MG63 (cell line): Measurements from ENCODE around the gene ZNHIT2. TPM values are rescaled to one million over a fixed set of nuclear protein-coding genes. Genes with fewer than 3 reads are reported as not detected.
A peak's percentile ranks its signal among the peaks of the same experiment; 100 is the strongest.
"Not testable (repeated sequence)": the region's sequence is repeated elsewhere in the genome, so short reads cannot be mapped to it uniquely, and the experiment has no call there.

Experiments
- DNase-seq: peaks from one replicate; pipeline ENCODE4 v3.0.0-alpha.2; 2020
- H3K27me3 ChIP-seq: fragments of 250-450 bp; sonication (Bioruptor Pico); 2 replicates; pipeline ENCODE4 v1.5.1; 2020; ENCODE audit warnings: mild to moderate bottlenecking, moderate library complexity
- H3K36me3 ChIP-seq: fragments of 250-450 bp; sonication (Bioruptor Pico); 2 replicates; pipeline ENCODE4 v1.5.1; 2020; ENCODE audit warnings: mild to moderate bottlenecking, moderate library complexity
- H3K4me3 ChIP-seq: fragments of 250-450 bp; sonication (Bioruptor Pico); 2 replicates; pipeline ENCODE4 v1.5.1; 2020; ENCODE audit warnings: mild to moderate bottlenecking, moderate library complexity
- H3K9me3 ChIP-seq: fragments of 250-450 bp; sonication (Bioruptor Pico); 2 replicates; pipeline ENCODE4 v1.5.1; 2020; ENCODE audit warnings: mild to moderate bottlenecking, moderate library complexity
- total RNA-seq: library from RNA; depleted of rRNA; stranded (reverse); fragments of >200 nt; shearing (Covaris generic); gene quantifications from 2 replicates; pipeline ENCODE4 v1.2.3, GENCODE V29; 2014; ENCODE audit warnings: low replicate concordance; rRNA removed

ZNHIT2 gene
- total RNA-seq, result 12.0 and 14.4 TPM in 2 replicates

DNA sequence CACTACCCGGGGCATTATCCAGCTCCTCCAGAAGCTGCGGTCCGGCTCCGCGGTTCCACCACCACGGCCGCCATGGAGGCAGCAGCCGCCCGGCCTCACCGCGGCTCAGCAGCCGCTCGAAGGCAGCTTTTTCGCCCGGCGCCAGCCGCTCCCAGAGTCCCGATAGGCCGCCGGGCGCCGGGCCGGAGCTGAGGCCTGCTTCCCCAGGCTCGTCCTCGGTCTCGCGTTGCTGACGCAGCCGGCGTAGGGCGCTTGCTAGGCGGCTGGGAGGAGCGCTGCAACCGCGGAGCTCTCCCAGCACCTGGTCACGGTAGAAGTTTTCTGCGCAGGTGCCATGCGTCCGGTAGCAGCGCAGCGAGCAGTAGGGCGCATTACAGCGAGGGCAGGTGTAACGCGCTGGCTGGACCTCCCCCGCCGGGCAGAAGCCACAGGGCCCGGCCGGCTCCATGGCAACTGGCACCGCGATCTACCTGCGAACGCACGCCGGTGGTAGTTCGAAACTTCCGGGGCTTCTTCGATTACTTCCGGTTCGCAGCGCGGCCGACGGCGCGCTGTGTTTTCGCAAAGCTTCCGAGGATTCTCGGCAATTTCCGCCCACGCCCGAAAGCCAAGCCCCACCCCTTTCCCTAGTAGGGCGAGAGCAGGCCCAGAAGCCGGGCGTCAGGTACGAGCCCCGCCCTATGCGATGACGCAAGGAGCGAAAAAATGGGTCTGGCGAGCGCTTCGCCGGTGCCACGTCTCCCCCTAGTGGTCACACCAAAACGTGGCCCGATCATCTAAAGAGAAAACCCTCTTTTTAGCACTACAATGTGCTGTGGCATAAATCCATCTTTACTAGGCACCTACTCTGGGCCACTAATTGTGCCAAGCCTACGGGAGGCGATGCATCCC lies at the start of gene ZNHIT2:
Gene ZNHIT2, minus strand, starts transcription at position 496 of the 891 bp plus-strand sequence. Its CDS starts 48 bp downstream, at position 448.
- DNase-seq, result peak; percentile 97
- Histone ChIP-seq H3K27me3 (no peaks in the 10 kb centered on the region), H3K9me3 (no peaks in the 10 kb centered on the region), H3K4me3 (peak within 1 kb of the TSS; percentile 68), H3K36me3 (peaks cover 56% of the 10 kb centered on the region)

DNA sequence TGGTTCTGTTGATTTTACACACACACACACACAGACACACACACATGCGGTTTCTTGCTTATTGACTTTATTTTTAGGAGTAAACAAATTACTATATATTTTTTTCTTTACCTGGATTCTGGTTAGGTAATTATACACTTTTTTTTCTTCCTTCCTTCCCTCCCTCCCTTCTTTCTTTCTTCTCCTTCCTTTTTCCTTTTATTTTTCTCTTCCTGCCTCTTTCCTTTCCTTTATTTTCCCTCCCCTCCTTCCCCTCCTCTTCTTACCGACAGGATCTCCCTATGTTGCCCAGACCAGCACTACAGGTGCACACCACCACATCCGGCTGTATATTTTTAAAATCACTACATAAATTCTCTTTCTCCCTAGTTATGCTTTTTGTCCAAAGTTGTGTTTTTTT lies 49.4 kb upstream of the ZNHIT2 start:
- Histone ChIP-seq H3K36me3 (no peaks in the 10 kb centered on the region), H3K9me3 (no peaks in the 10 kb centered on the region), H3K27me3 (no peaks in the 10 kb centered on the region), H3K4me3 (no peak overlapping the region)
- no peak for DNase-seq

DNA sequence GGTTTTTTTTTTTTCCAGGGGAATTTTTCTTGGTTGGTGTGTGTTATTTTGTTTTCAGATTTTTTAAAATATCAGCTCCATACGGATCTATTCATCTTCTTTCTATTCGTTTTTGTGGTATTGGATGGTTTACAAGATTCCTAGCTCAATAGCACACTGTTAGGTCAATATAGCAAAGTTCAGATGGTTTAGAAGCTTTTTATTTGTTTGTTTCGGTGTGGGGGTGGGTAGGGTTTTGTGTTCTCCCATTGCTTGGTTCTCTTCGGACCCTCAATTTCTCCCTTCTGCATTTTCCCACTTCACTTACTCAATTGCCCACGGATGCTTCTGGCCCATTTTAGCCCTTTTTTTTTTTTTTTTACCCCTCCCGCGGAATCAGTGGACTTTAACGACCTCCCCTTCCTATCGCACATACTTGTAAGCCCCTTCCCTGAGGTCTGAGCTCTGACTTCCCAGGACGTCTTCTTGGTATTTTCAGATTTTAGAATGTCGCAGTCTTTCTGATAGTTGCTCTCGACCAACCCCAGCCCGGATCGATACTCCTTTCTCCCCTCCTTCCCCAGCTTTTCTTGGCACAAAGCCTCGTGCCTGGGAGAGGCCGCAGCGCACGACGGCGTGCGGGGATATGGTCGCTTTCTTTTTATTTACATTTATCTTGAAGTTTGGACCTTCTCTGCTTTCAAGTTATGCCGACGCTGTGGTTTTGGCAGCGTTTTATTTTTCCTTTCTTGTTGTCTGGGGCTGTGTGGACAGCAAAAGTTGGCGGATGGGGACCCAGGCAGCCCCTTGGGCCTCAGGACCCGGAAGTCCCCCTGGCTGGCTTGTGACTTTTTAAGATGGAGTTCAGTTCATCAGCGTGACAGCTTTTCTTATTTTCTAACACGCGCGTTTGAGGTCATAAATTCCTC lies 48.2 kb upstream of the ZNHIT2 start:
- Histone ChIP-seq H3K36me3 (no peaks in the 10 kb centered on the region), H3K9me3 (no peaks in the 10 kb centered on the region), H3K27me3 (no peaks in the 10 kb centered on the region), H3K4me3 (0 out of 2 replicates have a peak overlapping the region, but pooled peaks have one; percentile 8)
- DNase-seq, result no peak

DNA sequence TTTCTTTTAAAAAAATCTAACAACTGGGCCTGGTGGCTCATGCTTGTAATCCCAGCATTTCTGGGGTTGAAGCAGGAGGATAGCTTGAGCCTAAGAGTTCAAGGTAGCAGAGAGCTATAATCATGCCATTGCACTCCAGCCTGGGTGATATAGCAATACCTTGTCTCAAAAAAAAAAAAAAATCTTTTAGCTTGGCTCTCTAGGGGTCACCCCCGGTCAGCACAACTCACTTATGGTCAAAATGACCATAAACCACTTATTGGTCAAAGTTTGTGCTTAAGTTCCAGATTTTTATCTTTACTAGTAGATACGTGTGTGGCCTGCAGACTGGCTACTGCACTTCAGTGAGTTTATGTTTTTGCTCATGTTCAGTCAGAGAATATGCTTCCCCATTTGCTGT lies 46.2 kb upstream of the ZNHIT2 start:
- Histone ChIP-seq H3K36me3 (no peaks in the 10 kb centered on the region), H3K27me3 (no peaks in the 10 kb centered on the region), H3K4me3 (no peak overlapping the region), H3K9me3 (no peaks in the 10 kb centered on the region)
- DNase-seq, result no peak

DNA sequence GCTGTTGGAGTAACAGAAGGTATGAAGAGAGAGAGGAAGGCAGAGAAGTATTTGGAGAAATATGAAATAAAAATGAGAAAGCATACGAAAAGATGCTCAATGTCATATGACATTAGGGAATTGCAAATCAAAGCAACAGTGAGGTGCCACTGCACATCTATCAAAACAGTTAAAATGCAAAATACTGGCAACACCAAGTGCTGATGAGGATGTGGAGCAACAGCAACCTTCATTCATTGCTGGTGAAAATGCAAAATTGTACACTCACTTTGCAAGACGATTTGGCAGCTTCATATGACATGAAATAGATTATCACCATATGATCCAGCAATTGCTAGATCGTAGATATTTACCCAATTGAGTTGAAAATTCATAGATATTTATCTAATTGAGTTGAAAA lies 43.1 kb upstream of the ZNHIT2 start:
- Histone ChIP-seq H3K36me3 (no peaks in the 10 kb centered on the region), H3K4me3 (no peak overlapping the region), H3K9me3 (no peaks in the 10 kb centered on the region), H3K27me3 (no peaks in the 10 kb centered on the region)
- DNase-seq, result no peak

DNA sequence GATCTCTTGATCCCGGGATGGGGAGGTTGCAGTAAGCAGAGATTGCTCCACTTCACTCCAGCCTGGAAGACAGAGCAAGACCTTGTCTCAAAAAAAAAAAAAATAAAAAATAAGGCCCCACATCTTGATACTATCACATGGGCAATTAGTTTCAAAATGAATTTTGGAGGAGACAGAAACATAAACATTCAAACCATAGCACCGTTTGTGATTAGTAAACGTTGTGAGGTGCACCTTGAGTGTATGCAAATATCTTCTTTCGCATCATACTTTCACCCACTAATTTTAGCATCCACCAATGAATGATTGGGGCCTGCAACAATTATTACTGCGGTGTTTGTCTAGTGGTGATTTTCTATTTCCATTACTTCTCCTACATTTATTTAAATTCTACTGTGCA lies 41.5 kb upstream of the ZNHIT2 start:
- H3K36me3 ChIP-seq, result no peaks in the 10 kb centered on the region
- no peak for DNase-seq
- no peaks in the 10 kb centered on the region for H3K9me3 ChIP-seq
- no peak overlapping the region for H3K4me3 ChIP-seq
- no peaks in the 10 kb centered on the region for H3K27me3 ChIP-seq

DNA sequence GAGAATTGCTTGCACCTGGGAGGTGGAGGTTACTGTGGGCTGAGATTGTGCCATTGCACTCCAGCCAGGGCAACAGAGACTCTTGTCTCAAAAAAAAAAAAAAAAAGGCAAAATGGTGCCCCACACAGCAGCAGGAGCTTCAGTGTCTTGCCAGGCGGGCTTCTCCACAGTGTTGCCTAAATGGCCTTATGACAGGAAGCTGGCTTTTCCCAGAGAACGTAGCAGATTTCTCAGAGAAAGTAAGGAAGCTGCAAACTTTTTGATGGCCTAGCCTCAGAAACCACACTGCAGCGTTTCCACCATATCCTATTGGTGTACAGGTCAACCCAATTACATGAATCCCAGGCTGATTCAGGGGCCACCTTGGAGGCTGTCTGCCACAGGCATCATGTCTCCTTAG lies 39.8 kb upstream of the ZNHIT2 start:
- Histone ChIP-seq H3K27me3 (no peaks in the 10 kb centered on the region), H3K4me3 (no peak overlapping the region)
- no peak for DNase-seq

DNA sequence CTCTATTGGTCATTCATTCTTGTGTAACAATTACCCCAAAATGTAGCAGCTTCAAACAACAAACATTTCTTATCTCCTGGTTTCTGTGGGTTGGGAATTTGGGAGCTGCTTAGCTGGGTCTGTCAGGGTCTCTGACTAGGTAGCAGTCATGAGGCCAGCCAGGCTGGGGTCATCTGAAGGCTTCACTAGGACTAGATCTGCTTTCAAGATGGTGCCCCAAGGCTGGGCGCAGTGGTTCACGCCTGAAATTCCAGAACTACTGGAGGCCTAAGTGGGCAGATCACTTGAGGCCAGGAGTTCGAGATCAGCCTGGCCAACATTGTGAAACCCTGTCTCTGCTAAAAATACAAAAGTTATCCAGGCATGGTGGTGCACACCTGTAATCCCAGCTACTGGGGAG lies 39.4 kb upstream of the ZNHIT2 start:
- no peaks in the 10 kb centered on the region for H3K27me3 ChIP-seq
- no peaks in the 10 kb centered on the region for H3K36me3 ChIP-seq
- H3K9me3 ChIP-seq, result no peaks in the 10 kb centered on the region
- DNase-seq, result no peak
- no peak overlapping the region for H3K4me3 ChIP-seq

More for the DNA sequence above, 39.8 kb upstream of the ZNHIT2 start:
- Histone ChIP-seq H3K36me3 (no peaks in the 10 kb centered on the region), H3K9me3 (no peaks in the 10 kb centered on the region)

DNA sequence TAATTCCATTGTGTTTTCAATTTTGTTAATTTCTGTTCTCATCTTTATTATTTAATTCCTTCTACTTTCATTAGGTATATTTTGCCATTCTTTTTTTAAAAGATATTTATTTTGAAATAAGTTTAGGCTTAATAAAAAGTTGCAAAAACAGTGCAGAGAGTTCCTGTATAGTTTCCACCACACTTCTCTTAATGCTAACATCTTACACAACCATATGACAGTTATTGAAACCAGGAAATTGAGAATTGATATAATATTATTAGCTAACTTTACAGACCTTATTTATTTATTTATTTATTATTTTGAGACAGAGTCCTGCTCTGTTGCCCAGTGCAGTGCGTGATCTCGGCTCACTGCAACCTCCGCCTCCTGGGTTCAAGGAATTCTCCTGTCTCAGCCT lies 38.8 kb upstream of the ZNHIT2 start:
- Histone ChIP-seq H3K4me3 (no peak overlapping the region), H3K27me3 (no peaks in the 10 kb centered on the region)
- no peak for DNase-seq

DNA sequence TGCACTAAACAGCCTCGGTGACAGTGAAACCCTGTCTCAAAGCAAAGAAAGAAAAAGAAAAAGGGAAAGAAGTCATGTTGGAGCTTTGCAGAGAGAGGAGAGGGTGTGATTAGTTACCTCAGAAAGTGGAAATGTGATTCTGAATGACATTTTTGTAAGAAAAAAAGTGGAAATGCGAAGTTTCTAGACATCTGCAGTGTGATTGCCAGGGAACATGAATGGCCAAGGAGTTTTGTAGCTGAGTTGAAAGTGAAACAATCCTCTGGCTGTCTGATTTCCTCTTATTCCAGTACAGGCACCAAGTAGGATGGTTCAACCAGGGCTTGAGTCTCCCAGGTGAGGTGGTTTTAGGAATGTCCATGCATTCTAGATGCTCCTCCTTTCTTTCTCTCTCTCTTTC lies 34.6 kb upstream of the ZNHIT2 start:
- no peaks in the 10 kb centered on the region for H3K9me3 ChIP-seq
- no peaks in the 10 kb centered on the region for H3K27me3 ChIP-seq
- DNase-seq, result no peak
- H3K36me3 ChIP-seq, result no peaks in the 10 kb centered on the region
- no peak overlapping the region for H3K4me3 ChIP-seq

More for the DNA sequence above, 38.8 kb upstream of the ZNHIT2 start:
- H3K9me3 ChIP-seq, result no peaks in the 10 kb centered on the region
- H3K36me3 ChIP-seq, result no peaks in the 10 kb centered on the region

DNA sequence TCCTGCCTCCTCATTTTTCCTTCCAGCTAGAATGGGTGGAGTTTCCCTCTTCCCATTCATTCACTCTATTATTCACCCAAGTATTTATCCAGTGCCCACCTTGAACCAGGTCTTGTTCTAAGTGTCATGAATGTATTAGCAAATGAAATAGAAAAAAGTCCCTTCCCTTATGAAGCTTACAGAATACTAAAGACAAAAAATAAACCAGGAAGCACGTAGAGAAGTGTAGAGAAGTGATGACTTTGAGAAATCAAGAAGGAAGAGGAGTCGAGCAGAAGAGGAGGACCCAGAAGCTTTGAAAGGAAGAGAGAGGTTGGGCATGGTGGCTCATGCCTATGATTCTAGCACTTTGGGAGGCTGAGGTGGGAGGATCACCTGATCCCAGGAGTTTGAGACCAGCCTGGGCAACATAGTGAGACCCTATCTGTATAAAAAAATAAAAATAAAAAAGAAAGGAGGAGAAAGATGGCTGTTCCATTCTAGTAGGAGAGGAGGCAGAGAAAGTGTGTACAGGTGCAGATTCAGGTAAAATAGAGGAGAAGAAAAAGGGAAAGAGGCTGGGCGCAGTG lies 33.9 kb upstream of the ZNHIT2 start:
- Histone ChIP-seq H3K9me3 (no peaks in the 10 kb centered on the region), H3K36me3 (no peaks in the 10 kb centered on the region), H3K4me3 (no peak overlapping the region), H3K27me3 (no peaks in the 10 kb centered on the region)
- DNase-seq, result no peak

DNA sequence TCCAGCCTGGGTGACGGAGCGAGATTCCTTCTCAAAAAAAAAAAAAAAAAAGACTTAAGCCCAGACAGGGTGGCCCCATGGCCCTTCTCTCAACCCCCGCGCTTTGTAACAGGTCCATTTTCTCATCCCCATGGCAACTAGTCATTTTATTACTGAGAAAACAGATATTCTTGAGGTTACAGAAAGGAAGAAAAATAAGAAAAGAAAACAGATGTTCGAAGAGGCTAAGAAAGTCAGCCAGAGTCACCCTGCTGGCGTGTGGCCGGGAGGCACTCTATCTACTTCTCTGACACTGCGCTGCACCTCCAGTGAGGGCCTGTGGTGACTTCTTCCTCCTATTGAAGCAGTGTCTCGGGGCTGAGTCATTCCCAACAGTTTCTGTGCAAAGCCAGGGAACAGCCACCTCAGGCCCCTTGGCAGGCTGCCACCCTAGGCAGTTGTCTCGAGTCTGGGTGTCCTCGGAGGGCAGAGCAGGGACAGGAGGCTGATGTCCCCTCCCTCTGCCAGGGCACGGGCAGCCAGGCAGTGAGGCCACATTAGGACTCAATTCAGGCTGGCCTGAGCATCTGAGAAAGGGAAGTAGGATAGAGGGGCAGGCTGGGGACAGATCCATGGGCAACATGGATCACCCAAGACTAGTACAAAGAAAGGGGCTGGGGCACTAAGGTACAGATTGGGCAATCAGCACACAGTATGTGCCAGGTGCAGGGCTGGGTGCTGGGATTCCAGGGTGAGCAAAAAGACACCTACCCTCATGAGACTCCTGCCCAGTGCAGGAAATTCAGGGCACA lies 33.2 kb upstream of the ZNHIT2 start:
- H3K9me3 ChIP-seq, result no peaks in the 10 kb centered on the region
- H3K4me3 ChIP-seq, result no peak overlapping the region
- H3K27me3 ChIP-seq, result no peaks in the 10 kb centered on the region
- DNase-seq, result peak; percentile 76
- H3K36me3 ChIP-seq, result no peaks in the 10 kb centered on the region

DNA sequence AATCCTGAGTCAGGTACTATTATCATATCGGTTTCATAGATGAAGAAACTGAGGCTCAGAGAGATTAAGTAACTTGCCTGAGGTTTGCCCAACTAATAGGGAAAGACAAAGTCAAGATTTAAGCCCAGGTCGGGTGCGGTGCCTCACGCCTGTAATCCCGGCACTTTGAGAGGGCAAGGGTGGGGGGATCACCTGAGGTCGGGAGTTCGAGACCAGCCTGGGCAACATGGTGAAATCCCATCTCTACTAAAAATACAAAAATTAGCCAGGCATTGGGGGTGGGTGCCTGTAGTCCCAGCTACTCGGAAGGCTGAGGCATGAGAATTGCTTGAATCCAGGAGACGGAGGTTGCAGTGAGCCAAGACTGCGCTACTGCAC lies 32.6 kb upstream of the ZNHIT2 start:
- not testable (repeated sequence) for H3K36me3 ChIP-seq, H3K27me3 ChIP-seq, DNase-seq, H3K4me3 ChIP-seq, H3K9me3 ChIP-seq

DNA sequence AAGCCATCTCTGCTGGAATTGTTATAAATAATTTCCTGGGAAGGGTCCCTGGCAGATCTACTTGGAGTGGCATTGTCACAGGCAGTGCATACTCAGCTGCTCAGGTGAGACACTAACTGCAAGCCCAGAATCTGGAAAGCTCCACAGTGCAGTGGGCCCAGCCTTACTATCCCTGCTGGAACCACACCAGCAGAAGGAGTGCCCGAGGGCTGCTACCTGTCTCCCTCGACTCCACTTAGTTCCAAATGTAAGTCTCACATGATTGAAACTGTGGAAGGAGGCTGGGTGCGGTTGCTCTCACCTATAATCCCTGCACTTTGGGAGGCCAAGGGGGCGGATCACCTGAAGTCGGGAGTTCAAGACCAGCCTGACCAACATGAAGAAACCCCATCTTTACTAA lies 31.2 kb upstream of the ZNHIT2 start:
- H3K27me3 ChIP-seq, result no peaks in the 10 kb centered on the region

DNA sequence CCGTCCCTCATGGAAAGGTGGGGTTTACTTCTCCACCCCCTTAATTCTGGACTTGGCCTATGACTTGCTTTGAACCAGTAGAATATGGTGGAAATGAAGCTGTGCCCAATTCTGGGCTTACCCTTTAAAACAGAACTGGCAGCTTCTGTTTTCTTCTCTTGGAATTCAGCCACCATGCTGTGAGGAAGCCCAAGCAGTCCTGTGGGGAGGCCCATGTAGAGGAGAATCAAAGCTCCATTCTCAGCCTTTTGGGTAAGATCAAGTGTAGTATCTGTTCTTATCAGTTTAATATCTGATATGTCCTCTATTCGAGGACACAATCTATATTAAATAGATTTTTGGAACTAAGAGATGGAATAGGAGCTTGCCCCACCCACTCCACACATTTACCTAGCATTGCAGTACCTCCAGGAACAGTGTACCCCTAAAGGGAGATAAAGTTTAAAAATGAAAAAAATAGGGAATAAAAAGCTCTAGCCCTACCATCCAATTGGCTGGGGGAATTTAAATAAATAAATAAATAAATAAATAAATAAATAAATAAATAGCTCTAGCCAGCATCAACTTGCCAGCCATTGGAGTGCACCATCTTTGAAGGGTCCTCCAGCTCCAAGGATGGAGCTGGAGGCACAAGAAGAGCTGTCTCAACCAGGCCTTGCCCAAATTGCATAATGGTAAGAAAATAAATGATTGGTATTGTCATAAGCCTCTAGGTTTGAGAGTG lies 30.0 kb upstream of the ZNHIT2 start:
- Histone ChIP-seq H3K4me3 (no peak overlapping the region), H3K9me3 (no peaks in the 10 kb centered on the region)

More for the DNA sequence above, 31.2 kb upstream of the ZNHIT2 start:
- H3K36me3 ChIP-seq, result no peaks in the 10 kb centered on the region
- H3K4me3 ChIP-seq, result no peak overlapping the region
- H3K9me3 ChIP-seq, result no peaks in the 10 kb centered on the region
- no peak for DNase-seq

More for the DNA sequence above, 30.0 kb upstream of the ZNHIT2 start:
- Histone ChIP-seq H3K27me3 (no peaks in the 10 kb centered on the region), H3K36me3 (no peaks in the 10 kb centered on the region)
- DNase-seq, result no peak
